Sigmoid colon (tissue), 4 donors: ENCODE measurements around the gene OTUD3.

Experiments used
- CTCF ChIP-seq, 4 experiments: fragments of 450-650 bp in 3 of 4; fragments of 200-600 bp in 1 of 4; IDR thresholded peaks; one replicate each; pipeline ENCODE4 v1.5.1; 2016 to 2019; ENCODE audit warnings: antibody characterized with exemption in 4 of 4, mild to moderate bottlenecking in 3 of 4, moderate library complexity in 2 of 4
- POLR2A ChIP-seq, 2 donors: fragments of 450-650 bp; IDR thresholded peaks; one replicate each; pipeline ENCODE4 v1.6.1; 2016; ENCODE audit warnings: antibody characterized with exemption in 2 of 2, mild to moderate bottlenecking in 2 of 2, moderate library complexity in 2 of 2
- POLR2AphosphoS5 ChIP-seq, 4 donors: sonication (generic); formaldehyde crosslinking; IDR thresholded peaks; one replicate each; pipeline ENCODE4 v1.6.1; 2017; ENCODE audit warnings: antibody characterized with exemption in 4 of 4

GRCh38 chr1:19909971-19910370, 27.8 kb downstream of the OTUD3 start:
- no peak for TF ChIP-seq CTCF (IDR thresholded peaks at IDR 0.05)
- TF ChIP-seq POLR2A (IDR thresholded peaks at IDR 0.05), result no peak
- TF ChIP-seq POLR2AphosphoS5 (IDR thresholded peaks at IDR 0.05), result no peak
